Fibroblast of lung (primary cell): ENCODE measurements around the gene AMOTL2. TPM values are rescaled to one million over a fixed set of nuclear protein-coding genes. Genes with fewer than 3 reads are reported as not detected.
A peak's percentile ranks its signal among the peaks of the same experiment; 100 is the strongest.

ENCODE experiments used
- DNase-seq, 2 donors: peaks; one replicate each; pipeline versions ENCODE4 v3.0.0 to v3.0.0-alpha.2; 2010; ENCODE audit warnings: low read depth in 2 of 2
- H2AFZ ChIP-seq: 2 replicates; pipeline ENCODE4 v1.5.1; 2012; ENCODE audit warnings: low read length, control low read depth, inconsistent platforms
- H3K27ac ChIP-seq: 2 replicates; pipeline ENCODE4 v1.5.1; 2011; ENCODE audit warnings: low read length, control low read depth; ENCODE audit not compliant: insufficient read depth
- H3K27me3 ChIP-seq: 2 replicates; pipeline ENCODE4 v1.5.1; 2011; ENCODE audit warnings: mild to moderate bottlenecking, low read length; ENCODE audit not compliant: control insufficient read depth, insufficient read depth
- H3K36me3 ChIP-seq: 2 replicates; pipeline ENCODE4 v1.5.1; 2011; ENCODE audit warnings: low read length; ENCODE audit not compliant: control insufficient read depth, insufficient read depth
- H3K4me1 ChIP-seq: 2 replicates; pipeline ENCODE4 v1.5.1; 2011; ENCODE audit warnings: low read length; ENCODE audit not compliant: control insufficient read depth, insufficient read depth; ENCODE audit errors: extremely low read depth
- H3K4me2 ChIP-seq: 2 replicates; pipeline ENCODE4 v1.5.1; 2011; ENCODE audit warnings: low read length, control low read depth; ENCODE audit not compliant: insufficient read depth; ENCODE audit errors: extremely low read depth
- H3K4me3 ChIP-seq, 4 experiments: fragments of 200-600 bp in 1 of 4; sonication (generic) in 1 of 4; replicated peaks in 1 of 4; 2 replicates each; pipeline ENCODE4 v1.5.1; 2011 to 2016; ENCODE audit warnings: low read length in 4 of 4, low read depth in 3 of 4, mild to moderate bottlenecking in 3 of 4, control low read depth in 2 of 4, inconsistent platforms in 1 of 4, mixed read lengths in 1 of 4; ENCODE audit not compliant: insufficient read depth in 1 of 4; ENCODE audit errors: control extremely low read depth in 1 of 4
- H3K79me2 ChIP-seq: 2 replicates; pipeline ENCODE4 v1.5.1; 2012; ENCODE audit warnings: mild to moderate bottlenecking, low read length, inconsistent platforms; ENCODE audit not compliant: control insufficient read depth, insufficient read depth
- H3K9ac ChIP-seq: 2 replicates; pipeline ENCODE4 v1.5.1; 2011; ENCODE audit warnings: mild to moderate bottlenecking, low read length, control low read depth; ENCODE audit not compliant: insufficient read depth
- H3K9me3 ChIP-seq: 2 replicates; pipeline ENCODE4 v1.5.1; 2012; ENCODE audit warnings: low read depth, low read length; ENCODE audit not compliant: control insufficient read depth, insufficient read depth
- H4K20me1 ChIP-seq: 2 replicates; pipeline ENCODE4 v1.5.1; 2011; ENCODE audit warnings: low read length; ENCODE audit not compliant: control insufficient read depth, insufficient read depth; ENCODE audit errors: extremely low read depth
- CTCF ChIP-seq, 2 donors: IDR thresholded peaks in 1 of 2; conservative IDR thresholded peaks in 1 of 2; 1 replicate in 1 of 2; 2 replicates in 1 of 2; pipeline ENCODE4 v1.5.1; 2011 to 2012; ENCODE audit warnings: low read length in 2 of 2, control low read depth in 1 of 2, inconsistent platforms in 1 of 2, low read depth in 1 of 2, mild to moderate bottlenecking in 1 of 2
- EZH2 ChIP-seq: IDR thresholded peaks from 2 replicates; pipeline ENCODE4 v1.5.1; 2012; ENCODE audit warnings: low read length, control low read depth, mild to moderate bottlenecking; ENCODE audit errors: missing control alignments
- polyA plus RNA-seq, 2 donors: library from polyadenylated mRNA; depleted of rRNA in 1 of 2; stranded (reverse) in 1 of 2; unstranded in 1 of 2; fragments of >200 nt; gene quantifications; 2 replicates each; pipeline ENCODE4 v1.2.1, GENCODE V29; 2011 to 2012; ENCODE audit warnings: missing spikeins in 1 of 2
- total RNA-seq: library from RNA; depleted of rRNA; stranded (reverse); fragments of >200 nt; gene quantifications from 2 replicates; pipeline ENCODE4 v1.2.1, GENCODE V29; 2014

Gene AMOTL2
- total and polyA plus RNA-seq, 2 donors (not counting 1 experiment from before 2014, with no cell fraction given), result 74.6 to 97.0 TPM

DNA sequence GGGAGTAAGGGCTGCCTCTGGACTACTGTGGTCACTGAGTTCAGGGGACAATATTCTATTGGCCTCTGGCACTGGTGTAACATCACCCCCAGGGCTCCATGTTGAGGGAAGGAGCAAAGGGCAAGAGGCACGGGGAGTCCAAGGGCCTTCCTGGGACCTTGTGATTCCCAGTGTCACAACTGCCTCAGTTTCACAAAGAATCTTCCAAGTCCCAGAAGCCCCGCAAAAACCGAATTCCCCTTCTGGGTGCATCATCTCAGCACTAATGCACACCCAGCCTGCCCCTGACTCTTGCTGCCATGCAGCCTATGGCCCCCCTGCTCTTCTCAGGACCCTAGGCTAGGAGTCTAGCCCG lies 5.5 kb downstream of the AMOTL2 start:
- peaks cover 61% of the 10 kb centered on the region for H3K36me3 ChIP-seq
- TF ChIP-seq CTCF (conservative IDR thresholded peaks at IDR 0.05 in 1 of 2, IDR thresholded peaks at IDR 0.05 in 1 of 2; ENCODE audit: low read depth in 1 of 2, low read length in 2 of 2) (no peak), EZH2 (no peak)
- no peak for DNase-seq
- H3K9me3 ChIP-seq, result no peaks in the 10 kb centered on the region
- H3K79me2 ChIP-seq, result peaks cover 77% of the 10 kb centered on the region
- H3K4me2 ChIP-seq, result no peak overlapping the region
- no peaks in the 10 kb centered on the region for H4K20me1 ChIP-seq
- no peak overlapping the region for H3K9ac ChIP-seq
- no peaks in the 10 kb centered on the region for H3K27me3 ChIP-seq
- no peak overlapping the region for H3K4me3 ChIP-seq
- no peak overlapping the region for H2AFZ ChIP-seq
- H3K4me1 ChIP-seq, result peaks cover 70% of the 10 kb centered on the region
- H3K27ac ChIP-seq, result peak overlapping the region; percentile 92

DNA sequence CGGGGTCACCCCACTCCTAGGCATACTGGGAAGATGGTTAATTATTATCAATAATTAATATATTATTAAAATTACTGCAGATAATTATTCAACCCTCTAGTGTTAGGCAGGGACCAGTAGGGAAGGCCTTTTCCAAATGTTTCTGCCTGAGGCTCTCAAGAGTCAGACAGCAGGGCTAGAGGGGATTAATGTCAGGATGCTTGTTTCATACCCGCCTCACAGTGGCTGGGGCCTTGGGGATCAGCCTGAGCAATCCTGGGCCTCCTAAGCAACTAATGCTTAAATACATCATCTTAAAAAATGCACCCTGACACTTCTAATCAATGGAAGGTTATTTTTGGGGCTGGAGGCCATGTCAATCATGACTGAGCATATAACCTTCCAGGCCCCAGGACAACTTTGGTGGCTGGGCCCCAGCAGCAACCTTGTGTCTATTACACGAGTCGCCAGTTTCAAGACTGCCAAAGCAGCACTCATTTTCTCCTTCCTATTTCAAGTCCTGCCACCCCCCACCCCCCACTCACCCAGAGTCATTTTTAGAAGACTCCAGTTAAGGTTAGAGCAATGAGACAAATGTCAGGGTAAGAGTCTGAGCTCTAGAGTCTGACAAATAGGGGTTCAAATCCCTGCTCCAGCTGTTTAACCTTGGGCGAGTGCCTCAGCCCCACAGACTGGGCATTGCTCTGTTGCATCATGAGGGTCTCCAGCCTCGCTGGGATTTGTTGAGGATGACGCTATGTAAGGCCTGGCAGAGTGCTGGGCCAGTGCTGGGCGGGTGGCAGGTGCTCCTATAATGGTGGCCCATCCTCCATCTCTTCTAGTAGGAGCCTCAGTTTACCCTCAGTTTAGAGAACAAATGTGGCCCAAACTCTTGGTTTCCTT lies 6.1 kb downstream of the AMOTL2 start:
- Histone ChIP-seq H4K20me1 (no peaks in the 10 kb centered on the region), H3K4me1 (peaks cover 77% of the 10 kb centered on the region), H3K9me3 (no peaks in the 10 kb centered on the region), H3K79me2 (peaks cover 77% of the 10 kb centered on the region), H3K27me3 (no peaks in the 10 kb centered on the region), H3K4me3 (no peak overlapping the region), H3K36me3 (peaks cover 67% of the 10 kb centered on the region), H3K9ac (peak overlapping the region; percentile 6), H2AFZ (no peak overlapping the region), H3K4me2 (peak overlapping the region; percentile 0), H3K27ac (peak overlapping the region; percentile 92)
- TF ChIP-seq CTCF (conservative IDR thresholded peaks at IDR 0.05 in 1 of 2, IDR thresholded peaks at IDR 0.05 in 1 of 2; ENCODE audit: low read depth in 1 of 2, low read length in 2 of 2) (no peak), EZH2 (no peak)
- no peak for DNase-seq

DNA sequence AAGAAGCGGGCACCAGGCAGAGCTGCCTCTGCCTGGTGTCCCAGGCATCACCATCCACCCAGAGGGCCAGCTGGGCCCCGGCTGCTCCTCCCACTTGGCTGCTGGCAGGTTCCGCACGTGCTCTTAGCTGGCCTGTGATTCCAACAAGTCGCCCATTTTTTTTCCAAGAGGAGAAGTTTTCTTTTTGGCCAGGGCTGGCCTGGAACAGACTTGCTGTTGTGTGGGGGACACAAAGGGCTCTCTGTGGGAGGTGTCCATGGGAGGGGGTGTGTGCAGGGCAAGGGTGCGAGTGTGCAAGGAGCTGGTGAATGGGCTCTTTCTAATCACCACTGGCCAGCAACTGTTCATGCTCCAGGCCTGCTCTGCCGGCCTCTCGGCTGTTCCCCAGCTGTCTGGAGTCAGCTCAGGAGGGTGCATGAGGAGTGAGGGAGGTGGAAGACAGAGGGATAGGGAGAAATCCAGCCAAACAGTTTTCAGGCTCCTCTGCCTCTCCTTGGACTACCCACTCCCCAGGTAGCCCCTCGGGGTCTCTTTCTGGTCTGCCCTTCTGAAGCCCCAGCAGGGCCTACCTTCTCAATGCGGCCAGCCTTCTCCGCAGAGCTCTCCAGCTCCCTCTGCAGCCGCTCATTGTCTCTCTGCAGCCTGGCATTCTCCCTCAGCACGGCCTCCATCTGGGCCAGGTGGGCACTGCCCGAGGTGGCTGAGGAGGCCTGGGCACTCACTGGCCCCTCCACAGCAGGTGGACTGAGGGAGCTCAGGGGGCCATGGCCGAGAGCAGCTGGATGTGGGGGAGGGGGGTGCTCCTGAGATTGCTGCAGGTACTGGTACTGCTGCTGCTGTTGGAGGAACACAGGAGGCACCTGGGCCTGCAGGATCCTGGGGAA lies 7.1 kb downstream of the AMOTL2 start:
- peak in 1 of 2 donors; percentile 31 for DNase-seq
- peak in 1 of 2 donors; percentile 3 for TF ChIP-seq CTCF (conservative IDR thresholded peaks at IDR 0.05 in 1 of 2, IDR thresholded peaks at IDR 0.05 in 1 of 2; ENCODE audit: low read depth in 1 of 2, low read length in 2 of 2)
- no peak for TF ChIP-seq EZH2
- Histone ChIP-seq H3K36me3 (peaks cover 74% of the 10 kb centered on the region), H3K4me3 (no peak overlapping the region), H3K27me3 (no peaks in the 10 kb centered on the region), H3K4me2 (no peak overlapping the region), H3K9me3 (no peaks in the 10 kb centered on the region), H2AFZ (no peak overlapping the region), H3K79me2 (peaks cover 77% of the 10 kb centered on the region), H3K9ac (no peak overlapping the region), H4K20me1 (no peaks in the 10 kb centered on the region), H3K27ac (peak overlapping the region; percentile 54), H3K4me1 (peaks cover 85% of the 10 kb centered on the region)
